ENCODE measurements around the gene ARL15. TPM values are rescaled to one million over a fixed set of nuclear protein-coding genes. Genes with fewer than 3 reads are reported as not detected.

Gene ARL15
- total RNA-seq, 1 donor from 2014 or later = 28.9 TPM

DNA sequence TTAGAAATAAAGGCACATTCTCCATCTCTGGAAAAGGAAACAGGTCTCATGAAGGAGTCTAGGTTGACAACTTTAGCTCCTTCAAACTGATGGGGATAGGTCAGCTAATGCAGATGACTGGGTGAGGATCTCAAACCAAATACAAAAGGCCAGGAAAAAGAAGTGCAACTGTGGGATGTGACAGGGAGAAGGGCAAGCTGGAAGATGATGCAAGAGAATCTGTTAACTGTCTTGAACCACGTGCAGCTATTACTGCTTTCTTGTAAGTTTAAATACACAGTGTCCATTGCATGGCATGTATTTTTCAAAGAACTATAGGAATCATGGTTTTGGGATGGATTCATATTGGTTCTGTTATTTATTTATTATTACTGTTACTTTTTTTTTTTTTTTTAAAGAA is 418.1 kb downstream of the ARL15 start:
- no peak overlapping the region for H3K27ac Mint-ChIP-seq
- H3K27me3 Mint-ChIP-seq = no peaks in the 10 kb centered on the region
- no peaks in the 10 kb centered on the region for H3K36me3 Mint-ChIP-seq (ENCODE audit: insufficient read depth)
- H3K4me1 Mint-ChIP-seq (ENCODE audit: low read depth) = no peaks in the 10 kb centered on the region
- no peaks in the 10 kb centered on the region for H3K9me3 Mint-ChIP-seq (ENCODE audit: low read depth)
- DNase-seq (ENCODE audit: low spot score, unreplicated experiment) = no peak
- TF ChIP-seq, protein P1, sequence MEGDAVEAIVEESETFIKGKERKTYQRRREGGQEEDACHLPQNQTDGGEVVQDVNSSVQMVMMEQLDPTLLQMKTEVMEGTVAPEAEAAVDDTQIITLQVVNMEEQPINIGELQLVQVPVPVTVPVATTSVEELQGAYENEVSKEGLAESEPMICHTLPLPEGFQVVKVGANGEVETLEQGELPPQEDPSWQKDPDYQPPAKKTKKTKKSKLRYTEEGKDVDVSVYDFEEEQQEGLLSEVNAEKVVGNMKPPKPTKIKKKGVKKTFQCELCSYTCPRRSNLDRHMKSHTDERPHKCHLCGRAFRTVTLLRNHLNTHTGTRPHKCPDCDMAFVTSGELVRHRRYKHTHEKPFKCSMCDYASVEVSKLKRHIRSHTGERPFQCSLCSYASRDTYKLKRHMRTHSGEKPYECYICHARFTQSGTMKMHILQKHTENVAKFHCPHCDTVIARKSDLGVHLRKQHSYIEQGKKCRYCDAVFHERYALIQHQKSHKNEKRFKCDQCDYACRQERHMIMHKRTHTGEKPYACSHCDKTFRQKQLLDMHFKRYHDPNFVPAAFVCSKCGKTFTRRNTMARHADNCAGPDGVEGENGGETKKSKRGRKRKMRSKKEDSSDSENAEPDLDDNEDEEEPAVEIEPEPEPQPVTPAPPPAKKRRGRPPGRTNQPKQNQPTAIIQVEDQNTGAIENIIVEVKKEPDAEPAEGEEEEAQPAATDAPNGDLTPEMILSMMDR (IDR thresholded peaks at IDR 0.05; ENCODE audit: unreplicated experiment) = no peak
- H3K4me3 Mint-ChIP-seq (ENCODE audit: low read depth) = no peak overlapping the region

GRCh38 chr5:53891159-53891558 is 419.2 kb downstream of the ARL15 start:
- H3K9me3 Mint-ChIP-seq (ENCODE audit: low read depth) = no peaks in the 10 kb centered on the region
- no peaks in the 10 kb centered on the region for H3K36me3 Mint-ChIP-seq (ENCODE audit: insufficient read depth)
- H3K27ac Mint-ChIP-seq = no peak overlapping the region
- TF ChIP-seq, protein P1 (IDR thresholded peaks at IDR 0.05; ENCODE audit: unreplicated experiment) = no peak
- H3K4me3 Mint-ChIP-seq (ENCODE audit: low read depth) = no peak overlapping the region
- H3K4me1 Mint-ChIP-seq (ENCODE audit: low read depth) = no peaks in the 10 kb centered on the region
- no peak for DNase-seq (ENCODE audit: low spot score, unreplicated experiment)
- no peaks in the 10 kb centered on the region for H3K27me3 Mint-ChIP-seq

DNA sequence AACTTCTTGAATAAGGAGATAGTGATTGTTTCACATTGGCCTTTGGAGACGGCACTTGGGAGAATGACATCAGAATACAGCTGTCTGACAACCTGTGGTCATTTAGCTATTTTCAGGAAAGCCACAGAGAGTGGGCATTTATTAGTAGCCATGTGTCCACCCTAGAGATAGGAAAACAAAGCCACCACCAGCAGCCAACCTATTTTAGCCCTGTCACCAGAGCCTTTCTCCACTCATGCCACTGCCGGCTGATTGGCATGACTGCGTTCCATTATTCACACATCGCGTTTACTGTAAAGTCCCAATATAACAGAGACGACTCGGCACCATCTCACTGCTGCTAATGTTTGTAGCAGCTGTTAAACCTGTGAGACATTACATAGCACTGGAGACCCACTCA is 419.9 kb downstream of the ARL15 start:
- Mint-ChIP-seq H3K9me3 (ENCODE audit: low read depth) (no peaks in the 10 kb centered on the region), H3K4me3 (ENCODE audit: low read depth) (no peak overlapping the region), H3K36me3 (ENCODE audit: insufficient read depth) (no peaks in the 10 kb centered on the region), H3K4me1 (ENCODE audit: low read depth) (no peaks in the 10 kb centered on the region), H3K27ac (no peak overlapping the region), H3K27me3 (no peaks in the 10 kb centered on the region)
- no peak for DNase-seq (ENCODE audit: low spot score, unreplicated experiment)
- TF ChIP-seq, protein P1 (IDR thresholded peaks at IDR 0.05; ENCODE audit: unreplicated experiment) = no peak

DNA sequence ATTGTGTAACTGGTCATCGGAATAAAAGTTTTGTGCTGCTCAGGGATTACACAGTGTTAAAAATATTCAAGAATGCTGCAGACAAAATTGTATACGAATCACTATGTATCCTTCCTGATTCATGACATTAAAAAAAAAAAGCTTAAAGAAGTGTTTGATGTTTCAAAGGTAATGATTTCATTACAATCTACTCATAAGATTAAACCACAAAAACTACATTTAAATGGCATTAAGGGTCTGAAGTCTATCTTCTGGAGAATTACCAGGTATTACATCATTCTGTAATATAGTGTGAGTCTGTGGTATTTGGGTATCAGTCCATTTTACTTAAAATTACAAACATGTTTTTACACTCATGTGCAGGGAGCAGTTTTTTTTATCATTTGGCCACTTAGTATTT is 425.5 kb downstream of the ARL15 start:
- H3K36me3 Mint-ChIP-seq (ENCODE audit: insufficient read depth) = no peaks in the 10 kb centered on the region
- no peaks in the 10 kb centered on the region for H3K4me1 Mint-ChIP-seq (ENCODE audit: low read depth)
- H3K27me3 Mint-ChIP-seq = no peaks in the 10 kb centered on the region
- TF ChIP-seq, protein P1 (IDR thresholded peaks at IDR 0.05; ENCODE audit: unreplicated experiment) = no peak
- no peaks in the 10 kb centered on the region for H3K9me3 Mint-ChIP-seq (ENCODE audit: low read depth)
- DNase-seq (ENCODE audit: low spot score, unreplicated experiment) = no peak
- no peak overlapping the region for H3K27ac Mint-ChIP-seq
- no peak overlapping the region for H3K4me3 Mint-ChIP-seq (ENCODE audit: low read depth)

- no peak overlapping the region for H3K4me3 Mint-ChIP-seq (ENCODE audit: low read depth)
These were observed 426.0 kb downstream of the ARL15 start for GRCh38 chr5:53884417-53884816.

More at GRCh38 chr5:53884417-53884816, 426.0 kb downstream of the ARL15 start:
- TF ChIP-seq, protein P1 (IDR thresholded peaks at IDR 0.05; ENCODE audit: unreplicated experiment) = no peak
- DNase-seq (ENCODE audit: low spot score, unreplicated experiment) = no peak
- Mint-ChIP-seq H3K4me1 (ENCODE audit: low read depth) (no peaks in the 10 kb centered on the region), H3K36me3 (ENCODE audit: insufficient read depth) (no peaks in the 10 kb centered on the region), H3K9me3 (ENCODE audit: low read depth) (no peaks in the 10 kb centered on the region), H3K27ac (no peak overlapping the region), H3K27me3 (no peaks in the 10 kb centered on the region)
